Stimulated activated CD4-positive, alpha-beta T cell treated with anti-CD3 and anti-CD28 coated beads, Interleukin-12 subunit alpha, Interleukin-12 subunit beta, amount 100 ng/mL, for 48 hours (primary cell): ENCODE data around the gene PYGB.

ENCODE experiments used
- DNase-seq, 3 donors: peaks; one replicate each; pipeline ENCODE4 v3.0.0-alpha.2; 2020; ENCODE audit warnings: low read depth in 2 of 3, low spot score in 1 of 3

Gene PYGB

GRCh38 chr20:25269057-25269832 is 21.4 kb downstream of the PYGB start:
- DNase-seq = no peak

GRCh38 chr20:25269833-25270170 is 21.9 kb downstream of the PYGB start:
- DNase-seq = no peak

- no peak for DNase-seq
Observed at GRCh38 chr20:25270829-25271251, 23.0 kb downstream of the PYGB start.

- no peak for DNase-seq
Observed at GRCh38 chr20:25271486-25272222, 23.8 kb downstream of the PYGB start.

GRCh38 chr20:25272223-25273000 is 24.5 kb downstream of the PYGB start:
- DNase-seq = no peak

- no peak for DNase-seq
Observed at GRCh38 chr20:25273046-25273445, 25.2 kb downstream of the PYGB start.

- DNase-seq = no peak
Observed at GRCh38 chr20:25273541-25274358, 25.9 kb downstream of the PYGB start.

GRCh38 chr20:25274481-25274880 is 26.6 kb downstream of the PYGB start:
- no peak for DNase-seq

GRCh38 chr20:25274891-25275812 is 27.3 kb downstream of the PYGB start:
- no peak for DNase-seq

- DNase-seq = no peak
Observed at GRCh38 chr20:25275813-25276532, 28.1 kb downstream of the PYGB start.

- DNase-seq = no peak
Observed at GRCh38 chr20:25276533-25277050, 28.7 kb downstream of the PYGB start.

GRCh38 chr20:25277051-25277801 is 29.3 kb downstream of the PYGB start:
- no peak for DNase-seq

- DNase-seq = no peak
Observed at GRCh38 chr20:25277941-25278521, 30.1 kb downstream of the PYGB start.

GRCh38 chr20:25278636-25279361 is 30.9 kb downstream of the PYGB start:
- DNase-seq = no peak

- no peak for DNase-seq
Observed at GRCh38 chr20:25279403-25279802, 31.5 kb downstream of the PYGB start.

- no peak for DNase-seq
Observed at GRCh38 chr20:25280051-25280573, 32.2 kb downstream of the PYGB start.
